Skeletal muscle tissue (tissue), 4 donors: ENCODE results near the gene TENT5C. TPM values are rescaled to one million over a fixed set of nuclear protein-coding genes. Genes with fewer than 3 reads are reported as not detected.

Experiments used
- H3K27ac ChIP-seq: one replicate; pipeline ENCODE4 v1.7.0; 2013; ENCODE audit warnings: mild to moderate bottlenecking, low read depth, low read length, inconsistent platforms
- H3K27me3 ChIP-seq, 3 donors: one replicate each; pipeline ENCODE4 v1.7.0; 2013; ENCODE audit warnings: low read length in 3 of 3; ENCODE audit not compliant: control insufficient read depth in 3 of 3, insufficient read depth in 3 of 3
- H3K36me3 ChIP-seq, 3 donors: one replicate each; pipeline ENCODE4 v1.7.0; 2013; ENCODE audit warnings: low read length in 3 of 3; ENCODE audit not compliant: control insufficient read depth in 3 of 3, insufficient read depth in 3 of 3
- H3K4me1 ChIP-seq, 3 donors: one replicate each; pipeline ENCODE4 v1.7.0; 2013; ENCODE audit warnings: low read length in 3 of 3, mild to moderate bottlenecking in 3 of 3; ENCODE audit not compliant: control insufficient read depth in 3 of 3, insufficient read depth in 3 of 3
- H3K4me3 ChIP-seq, 3 donors: one replicate each; pipeline ENCODE4 v1.7.0; 2013; ENCODE audit warnings: low read length in 3 of 3
- H3K9ac ChIP-seq, 3 donors: one replicate each; pipeline ENCODE4 v1.7.0; 2013; ENCODE audit warnings: low read length in 3 of 3, mild to moderate bottlenecking in 3 of 3, moderate library complexity in 2 of 3, low read depth in 1 of 3
- H3K9me3 ChIP-seq, 3 donors: one replicate each; pipeline ENCODE4 v1.7.0; 2013; ENCODE audit warnings: low read length in 3 of 3; ENCODE audit not compliant: control insufficient read depth in 3 of 3
- total RNA-seq: library from RNA; depleted of rRNA; stranded (reverse); fragments of >200 nt; gene quantifications from one replicate; pipeline ENCODE4 v1.2.3, GENCODE V29; 2014
- donor health status: Osteomylitis.

Gene TENT5C
- total RNA-seq, 1 donor from 2014 or later: 48.0 TPM

- Histone ChIP-seq H3K4me3 (no peak overlapping the region), H3K9ac (no peak overlapping the region), H3K4me1 (peaks cover 6 to 36% (median 17%) of the 10 kb centered on the region in 3 donors), H3K27me3 (no peaks in the 10 kb centered on the region), H3K27ac (no peak overlapping the region), H3K36me3 (peaks cover 11 to 20% (median 15%) of the 10 kb centered on the region in 3 donors), H3K9me3 (no peaks in the 10 kb centered on the region)
Observed at GRCh38 chr1:117621316-117621715, 15.5 kb downstream of the TENT5C start.

GRCh38 chr1:117622726-117623125, 16.9 kb downstream of the TENT5C start:
- H3K9me3 ChIP-seq: no peaks in the 10 kb centered on the region
- peak overlapping the region; percentile 2 for H3K27ac ChIP-seq
- H3K4me1 ChIP-seq: peaks cover 16 to 45% (median 29%) of the 10 kb centered on the region in 3 donors
- H3K36me3 ChIP-seq: peaks cover 11 to 20% (median 15%) of the 10 kb centered on the region in 3 donors
- H3K4me3 ChIP-seq: no peak overlapping the region
- H3K27me3 ChIP-seq: no peaks in the 10 kb centered on the region
- H3K9ac ChIP-seq: no peak overlapping the region

GRCh38 chr1:117623141-117623540, 17.3 kb downstream of the TENT5C start:
- peak overlapping the region; percentile 2 for H3K27ac ChIP-seq
- no peak overlapping the region for H3K4me3 ChIP-seq
- H3K9me3 ChIP-seq: no peaks in the 10 kb centered on the region
- peaks cover 19 to 42% (median 29%) of the 10 kb centered on the region in 3 donors for H3K4me1 ChIP-seq
- peaks cover 11 to 20% (median 15%) of the 10 kb centered on the region in 3 donors for H3K36me3 ChIP-seq
- H3K9ac ChIP-seq: no peak overlapping the region
- H3K27me3 ChIP-seq: no peaks in the 10 kb centered on the region

DNA sequence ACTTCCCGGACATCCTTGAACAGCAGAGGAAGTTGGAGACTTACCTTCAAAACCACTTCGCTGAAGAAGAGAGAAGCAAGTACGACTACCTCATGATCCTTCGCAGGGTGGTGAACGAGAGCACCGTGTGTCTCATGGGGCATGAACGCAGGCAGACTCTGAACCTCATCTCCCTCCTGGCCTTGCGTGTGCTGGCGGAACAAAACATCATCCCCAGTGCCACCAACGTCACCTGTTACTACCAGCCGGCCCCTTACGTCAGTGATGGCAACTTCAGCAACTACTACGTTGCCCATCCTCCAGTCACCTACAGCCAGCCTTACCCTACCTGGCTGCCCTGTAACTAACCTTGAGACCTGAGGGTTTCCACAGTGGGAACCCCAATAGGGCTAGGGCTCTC, 17.9 kb downstream of the TENT5C start:
- H3K36me3 ChIP-seq: peaks cover 11 to 20% (median 15%) of the 10 kb centered on the region in 3 donors

GRCh38 chr1:117627546-117628130, 21.8 kb downstream of the TENT5C start:
- Histone ChIP-seq H3K9ac (no peak overlapping the region), H3K27ac (no peak overlapping the region), H3K4me1 (peaks cover 38 to 55% (median 40%) of the 10 kb centered on the region in 3 donors), H3K4me3 (no peak overlapping the region), H3K36me3 (peaks cover 11 to 18% (median 15%) of the 10 kb centered on the region in 3 donors), H3K9me3 (no peaks in the 10 kb centered on the region), H3K27me3 (no peaks in the 10 kb centered on the region)

More for the DNA sequence above, 17.9 kb downstream of the TENT5C start:
- no peaks in the 10 kb centered on the region for H3K27me3 ChIP-seq
- H3K4me1 ChIP-seq: peaks cover 19 to 42% (median 31%) of the 10 kb centered on the region in 3 donors
- H3K9ac ChIP-seq: no peak overlapping the region
- H3K27ac ChIP-seq: no peak overlapping the region
- no peaks in the 10 kb centered on the region for H3K9me3 ChIP-seq
- no peak overlapping the region for H3K4me3 ChIP-seq

GRCh38 chr1:117628343-117628742, 22.5 kb downstream of the TENT5C start:
- H3K9ac ChIP-seq: no peak overlapping the region
- peaks cover 41 to 56% (median 46%) of the 10 kb centered on the region in 3 donors for H3K4me1 ChIP-seq
- H3K27me3 ChIP-seq: no peaks in the 10 kb centered on the region
- H3K36me3 ChIP-seq: peaks cover 8 to 11% (median 10%) of the 10 kb centered on the region in 3 donors
- H3K27ac ChIP-seq: no peak overlapping the region
- no peaks in the 10 kb centered on the region for H3K9me3 ChIP-seq
- H3K4me3 ChIP-seq: no peak overlapping the region

GRCh38 chr1:117629625-117630422, 24.0 kb downstream of the TENT5C start:
- H3K9ac ChIP-seq: no peak overlapping the region
- H3K9me3 ChIP-seq: no peaks in the 10 kb centered on the region
- no peak overlapping the region for H3K4me3 ChIP-seq
- no peak overlapping the region for H3K27ac ChIP-seq
- H3K36me3 ChIP-seq: no peaks in the 10 kb centered on the region
- peaks cover 52 to 71% (median 55%) of the 10 kb centered on the region in 3 donors for H3K4me1 ChIP-seq
- no peaks in the 10 kb centered on the region for H3K27me3 ChIP-seq

- no peaks in the 10 kb centered on the region for H3K27me3 ChIP-seq
- no peaks in the 10 kb centered on the region for H3K9me3 ChIP-seq
- H3K36me3 ChIP-seq: no peaks in the 10 kb centered on the region
- H3K27ac ChIP-seq: no peak overlapping the region
- peaks cover 52 to 71% (median 55%) of the 10 kb centered on the region in 3 donors for H3K4me1 ChIP-seq
- H3K4me3 ChIP-seq: no peak overlapping the region
- no peak overlapping the region for H3K9ac ChIP-seq
Observed at GRCh38 chr1:117630423-117630998, 24.7 kb downstream of the TENT5C start.

DNA sequence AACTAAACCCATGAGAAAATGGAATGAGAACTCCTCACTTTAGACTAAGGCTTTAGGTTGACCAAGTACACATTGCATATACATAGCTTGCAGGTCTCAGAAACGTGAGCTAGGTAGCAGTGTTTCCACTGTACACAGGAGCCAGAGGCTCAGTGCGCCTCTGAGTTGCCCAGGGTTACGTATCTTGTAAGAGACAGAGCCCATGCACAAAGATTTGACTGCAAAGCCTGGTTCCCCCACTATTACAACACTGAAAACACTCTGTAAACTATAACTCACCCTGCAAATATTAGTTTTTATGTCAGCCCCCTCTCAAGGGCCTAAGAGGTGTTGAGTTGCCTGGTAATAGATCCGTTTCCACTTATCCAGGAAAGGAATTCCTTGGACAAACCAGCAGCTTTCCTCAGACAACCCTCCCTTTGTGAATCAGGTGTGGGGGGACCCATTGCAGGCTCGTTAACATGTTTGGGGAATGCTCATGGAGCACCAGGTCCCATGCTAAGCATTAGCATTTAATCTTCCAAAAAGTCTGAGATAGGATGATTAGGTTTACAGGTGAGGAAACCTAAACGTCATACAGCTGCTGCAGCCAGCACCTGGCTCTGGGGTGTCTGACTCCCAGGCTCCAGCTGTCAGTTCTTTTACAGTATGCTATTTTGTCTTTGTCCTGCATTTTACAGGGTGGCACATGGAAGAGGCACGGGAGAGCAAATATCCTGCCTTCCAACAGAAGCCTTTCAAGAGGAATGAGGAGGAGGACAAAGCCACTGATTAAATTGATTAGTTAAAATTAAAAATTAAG, 25.7 kb downstream of the TENT5C start:
- Histone ChIP-seq H3K36me3 (no peaks in the 10 kb centered on the region), H3K4me3 (no peak overlapping the region), H3K9me3 (no peaks in the 10 kb centered on the region), H3K9ac (no peak overlapping the region), H3K4me1 (peaks cover 46 to 61% (median 51%) of the 10 kb centered on the region in 3 donors), H3K27ac (no peak overlapping the region), H3K27me3 (no peaks in the 10 kb centered on the region)
